Pancreas (tissue), 10 donors: ENCODE measurements around the gene PLPP2. TPM values are rescaled to one million over a fixed set of nuclear protein-coding genes. Genes with fewer than 3 reads are reported as not detected.

Experiments used
- ATAC-seq, 4 donors: fragments of 200-7000 bp; cut with Tn5 transposase; one replicate each; pipeline versions ENCODE4 v1.8.0 to v1.9.1; 2020; ENCODE audit warnings: mild to moderate bottlenecking in 4 of 4, moderate library complexity in 4 of 4
- DNase-seq, 6 donors: peaks; one replicate each; pipeline ENCODE4 v3.0.0-alpha.2; 2020
- FAIRE-seq: peaks from 2 replicates; lab custom pipeline; 2012; peaks lifted over from hg19 to GRCh38; lab: Jason Lieb, UNC
- H3K27ac ChIP-seq, 4 donors: fragments of 200-600 bp; sonication (generic); 1 replicate in 3 of 4; 2 replicates in 1 of 4; pipeline versions ENCODE4 v1.5.0 to v1.8.0; 2020
- H3K27me3 ChIP-seq, 4 donors: fragments of 200-600 bp; one replicate each; pipeline ENCODE4 v1.8.0; 2021
- H3K36me3 ChIP-seq, 3 donors: fragments of 200-600 bp; sonication (generic) in 1 of 3; one replicate each; pipeline versions ENCODE4 v1.5.0 to v1.8.0; 2020 to 2021
- H3K4me1 ChIP-seq, 3 donors: fragments of 200-600 bp; one replicate each; pipeline ENCODE4 v1.8.0; 2021
- H3K4me3 ChIP-seq, 4 donors: fragments of 200-600 bp; sonication (generic) in 2 of 4; one replicate each; pipeline versions ENCODE4 v1.5.0 to v1.8.0; 2020 to 2021
- H3K9me3 ChIP-seq, 4 donors: fragments of 200-600 bp; one replicate each; pipeline ENCODE4 v1.8.0; 2021
- WGBS, 2 donors: extraction: QIAGEN DNeasy Blood & Tissue Kit; methylation state at CpG; one replicate each; pipeline ENCODE4 v1.1.7; 2013; 5-methylcytosine and 5-hydroxymethylcytosine counted together
- intact Hi-C, 3 donors: fragments of 100-400 bp; cut with DNase I; formaldehyde crosslinking; loops; one replicate each; pipeline versions ENCODE4 v1.11.1 to v1.14.2; 2022
- polyA plus RNA-seq, 2 donors: library from polyadenylated mRNA; stranded (reverse); fragments of 200-250 nt; gene quantifications; one replicate each; pipeline ENCODE4 v1.2.3, GENCODE V29; 2013
- total RNA-seq, 6 donors: library from RNA; stranded (reverse); fragmentation: NEBNext Ultra II Directional in 4 of 6; extraction: Animal tissue kit (Norgen Biotek cat#: 25700) in 4 of 6; gene quantifications; one replicate each; pipeline versions ENCODE4 v1.2.1 to v1.2.4, GENCODE V29; 2021 to 2023
- TF ChIP-seq, protein P1 (sequence below), 4 donors: fragments of 200-600 bp; sonication (generic) in 3 of 4; IDR thresholded peaks; one replicate each; pipeline versions ENCODE4 v1.5.0 to v1.8.0; 2021; ENCODE audit warnings: antibody characterized with exemption in 4 of 4
- donor health status: healthy with polysubstance abuse.
- donor health status: DM: no; HTN: no; CAD: no; lungs with moderate emphysema.
- donor health status: DM: no; HTN: no; CAD: no.
- donor health status: control.
- donor health status: control.
- donor health status: Bipolar disorder and iron deficiency.
- donor health status: DM: yes; HTN: yes; CAD: no.
- donor health status: DM: no; HTN: no; CAD: no.
- donor health status: DM: no; HTN: no; CAD: no.
- donor health status: DM: yes; HTN: yes; CAD: no.

The PLPP2 gene
- total and polyA plus RNA-seq, 8 donors: 15.7 to 93.8 (median 28.7) TPM

DNA sequence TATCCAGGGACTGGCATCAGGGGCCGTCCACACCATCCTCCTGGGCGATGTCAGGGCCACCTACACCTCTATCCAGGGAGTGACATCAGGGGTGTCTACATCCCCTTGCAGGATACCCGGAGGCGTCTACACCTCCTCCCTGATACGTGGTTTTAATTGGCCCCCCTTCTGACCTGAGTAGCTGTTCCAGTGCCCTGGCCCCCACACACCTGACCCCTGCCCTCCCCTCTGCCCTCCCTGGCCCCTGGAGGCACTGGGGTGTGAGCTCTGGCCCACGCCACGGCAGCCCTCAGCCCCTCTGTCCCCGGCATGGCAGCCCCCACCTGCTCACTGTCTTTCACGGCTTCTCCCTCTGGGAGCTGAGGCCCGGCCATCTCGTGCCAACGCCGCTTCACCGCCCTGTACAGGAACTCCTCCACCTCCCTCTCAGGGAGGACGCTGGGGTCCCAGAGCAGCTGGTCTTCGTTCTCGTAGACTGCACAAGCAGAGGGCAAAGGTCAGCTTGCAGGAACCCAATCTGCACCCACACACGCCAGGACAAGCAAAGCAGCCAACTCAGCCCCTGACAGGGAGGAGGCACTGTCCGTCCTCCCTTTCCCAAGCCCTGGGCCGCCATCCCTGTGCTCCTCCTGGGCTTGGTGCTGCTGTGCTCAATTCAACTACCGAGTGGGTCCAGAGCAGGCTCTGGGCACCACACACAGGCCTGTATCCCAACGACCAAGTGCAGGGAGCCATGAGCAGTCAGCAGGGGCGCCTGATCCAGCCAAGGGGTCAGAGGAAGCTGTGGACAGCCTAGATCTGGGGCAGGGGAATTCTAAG lies 22.2 kb upstream of the PLPP2 start:
- H3K36me3 ChIP-seq: peaks cover 0 to 21% (median 14%) of the 10 kb centered on the region in 3 donors
- no peak overlapping the region for H3K27ac ChIP-seq
- intact Hi-C loops: no loop called here
- TF ChIP-seq, protein P1, sequence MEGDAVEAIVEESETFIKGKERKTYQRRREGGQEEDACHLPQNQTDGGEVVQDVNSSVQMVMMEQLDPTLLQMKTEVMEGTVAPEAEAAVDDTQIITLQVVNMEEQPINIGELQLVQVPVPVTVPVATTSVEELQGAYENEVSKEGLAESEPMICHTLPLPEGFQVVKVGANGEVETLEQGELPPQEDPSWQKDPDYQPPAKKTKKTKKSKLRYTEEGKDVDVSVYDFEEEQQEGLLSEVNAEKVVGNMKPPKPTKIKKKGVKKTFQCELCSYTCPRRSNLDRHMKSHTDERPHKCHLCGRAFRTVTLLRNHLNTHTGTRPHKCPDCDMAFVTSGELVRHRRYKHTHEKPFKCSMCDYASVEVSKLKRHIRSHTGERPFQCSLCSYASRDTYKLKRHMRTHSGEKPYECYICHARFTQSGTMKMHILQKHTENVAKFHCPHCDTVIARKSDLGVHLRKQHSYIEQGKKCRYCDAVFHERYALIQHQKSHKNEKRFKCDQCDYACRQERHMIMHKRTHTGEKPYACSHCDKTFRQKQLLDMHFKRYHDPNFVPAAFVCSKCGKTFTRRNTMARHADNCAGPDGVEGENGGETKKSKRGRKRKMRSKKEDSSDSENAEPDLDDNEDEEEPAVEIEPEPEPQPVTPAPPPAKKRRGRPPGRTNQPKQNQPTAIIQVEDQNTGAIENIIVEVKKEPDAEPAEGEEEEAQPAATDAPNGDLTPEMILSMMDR (IDR thresholded peaks at IDR 0.05): no peak
- DNase-seq (peak in 1 of 6 donors; percentile 59), FAIRE-seq (no peak), ATAC-seq (no peak)
- H3K4me1 ChIP-seq: no peaks in the 10 kb centered on the region
- H3K9me3 ChIP-seq: no peaks in the 10 kb centered on the region
- 83 to 84% methylated on average over 23 of the region's 23 CpGs for WGBS, 2 donors
- H3K4me3 ChIP-seq: no peak overlapping the region
- no peaks in the 10 kb centered on the region for H3K27me3 ChIP-seq

DNA sequence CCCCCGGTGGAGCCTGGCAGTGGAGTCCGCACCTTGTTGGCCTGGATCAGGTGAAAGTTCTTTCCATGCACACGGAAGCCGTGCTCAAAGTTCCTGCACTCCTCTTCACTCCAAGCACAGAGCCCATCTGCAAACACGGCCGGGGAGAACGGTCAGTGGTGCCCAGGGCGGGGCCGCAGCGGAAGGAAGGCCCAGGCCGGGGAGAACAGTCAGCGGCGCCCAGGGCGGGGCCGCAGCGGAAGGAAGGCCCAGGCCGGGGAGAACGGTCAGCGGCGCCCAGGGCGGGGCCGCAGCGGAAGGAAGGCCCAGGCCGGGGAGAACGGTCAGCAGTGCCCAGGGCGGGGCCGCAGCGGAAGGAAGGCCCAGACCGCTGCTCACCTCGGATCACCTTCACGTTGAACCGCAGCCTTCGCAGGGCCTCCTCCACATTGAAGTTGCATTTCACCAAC lies 20.6 kb upstream of the PLPP2 start:
- H3K36me3 ChIP-seq: peaks cover 0 to 28% (median 14%) of the 10 kb centered on the region in 3 donors
- ATAC-seq (no peak), DNase-seq (no peak), FAIRE-seq (no peak)
- TF ChIP-seq, protein P1 (IDR thresholded peaks at IDR 0.05): no peak
- 90 to 95% methylated on average over 27 to 33 of the region's 33 CpGs for WGBS, 2 donors
- intact Hi-C loops: no loop called here
- H3K9me3 ChIP-seq: no peaks in the 10 kb centered on the region
- H3K4me3 ChIP-seq: no peak overlapping the region
- H3K27me3 ChIP-seq: no peaks in the 10 kb centered on the region
- H3K27ac ChIP-seq: no peak overlapping the region
- no peaks in the 10 kb centered on the region for H3K4me1 ChIP-seq

DNA sequence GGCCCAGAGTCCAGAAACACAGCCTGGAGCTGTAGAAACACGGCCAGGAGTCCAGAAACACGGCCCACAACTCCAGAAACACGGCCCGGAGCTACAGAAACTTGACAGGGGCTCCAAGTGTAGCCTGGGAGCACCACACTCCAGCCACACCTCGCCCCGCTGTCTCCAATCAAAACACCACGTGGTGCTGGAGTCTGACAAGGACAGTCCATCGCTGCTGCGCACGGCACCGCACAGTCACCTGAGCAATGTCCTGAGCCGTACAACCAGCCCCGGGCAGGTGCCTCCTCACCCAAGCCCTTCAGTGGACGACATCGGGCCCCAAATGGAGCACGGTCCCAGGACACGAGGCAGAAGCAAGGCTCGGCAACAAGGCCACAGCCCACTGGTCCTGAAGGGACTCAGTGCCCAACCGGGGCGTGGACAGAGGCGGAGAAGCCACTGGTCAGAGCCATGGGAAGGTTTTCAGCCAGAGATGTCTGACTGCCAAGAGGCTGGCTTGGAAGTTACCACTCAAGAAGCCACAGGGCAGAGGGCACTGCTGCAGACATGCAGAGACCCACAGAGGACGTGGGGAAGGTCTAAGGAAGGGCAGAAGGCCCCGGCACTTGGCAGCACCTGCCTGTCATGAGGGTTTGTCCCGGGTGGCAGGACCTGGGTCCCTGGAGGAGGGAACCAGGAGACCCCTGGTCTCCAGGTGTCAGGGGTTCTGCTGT lies 19.7 kb upstream of the PLPP2 start:
- no peaks in the 10 kb centered on the region for H3K4me1 ChIP-seq
- intact Hi-C loops: no loop called here
- DNase-seq (no peak), FAIRE-seq (no peak), ATAC-seq (no peak)
- no peak overlapping the region for H3K27ac ChIP-seq
- H3K27me3 ChIP-seq: no peaks in the 10 kb centered on the region
- no peak overlapping the region for H3K4me3 ChIP-seq
- TF ChIP-seq, protein P1 (IDR thresholded peaks at IDR 0.05): no peak
- 93 to 94% methylated on average over 24 of the region's 24 CpGs for WGBS, 2 donors
- H3K9me3 ChIP-seq: no peaks in the 10 kb centered on the region
- peaks cover 0 to 37% (median 18%) of the 10 kb centered on the region in 3 donors for H3K36me3 ChIP-seq

DNA sequence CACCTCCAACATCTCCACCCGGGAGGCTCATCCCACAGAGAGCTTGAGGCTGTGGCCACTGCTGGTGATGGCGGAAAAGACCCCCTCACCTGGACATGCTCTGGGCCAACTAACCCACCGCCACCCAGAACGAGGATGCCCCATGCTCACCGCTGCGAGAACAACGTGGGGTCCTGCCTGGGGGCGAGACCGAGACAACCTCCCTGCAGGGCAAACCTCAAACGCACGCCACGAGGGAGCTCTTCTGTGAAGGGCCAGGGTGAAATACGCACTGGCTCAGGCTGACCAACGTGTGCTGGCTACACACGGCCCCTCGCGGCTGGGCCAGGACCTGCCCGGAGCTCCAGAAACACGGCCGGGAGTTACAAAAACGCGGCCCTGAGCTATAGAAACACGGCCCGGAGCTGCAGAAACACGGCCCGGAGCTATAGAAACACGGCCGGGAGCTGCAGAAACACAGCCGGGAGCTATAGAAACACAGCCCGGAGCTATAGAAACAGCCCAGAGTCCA lies 19.0 kb upstream of the PLPP2 start:
- intact Hi-C loops: no loop called here

More for the DNA sequence above, 19.0 kb upstream of the PLPP2 start:
- Histone ChIP-seq H3K4me3 (no peak overlapping the region), H3K27me3 (no peaks in the 10 kb centered on the region), H3K36me3 (peaks cover 0 to 37% (median 18%) of the 10 kb centered on the region in 3 donors), H3K4me1 (no peaks in the 10 kb centered on the region), H3K27ac (no peak overlapping the region), H3K9me3 (no peaks in the 10 kb centered on the region)
- DNase-seq (no peak), ATAC-seq (peak in 1 of 4 donors; percentile 13), FAIRE-seq (no peak)
- TF ChIP-seq, protein P1 (IDR thresholded peaks at IDR 0.05): no peak
- WGBS, 2 donors: 65 to 86% methylated on average over 30 of the region's 30 CpGs
